HG03575 (cell line): ENCODE measurements around the gene PGM5.
A peak's percentile ranks its signal among the peaks of the same experiment; 100 is the strongest.

Experiments used
- ATAC-seq: cut with Tn5 transposase; IDR thresholded peaks from one replicate; pipeline ENCODE4 v1.9.1; 2021; ENCODE audit not compliant: unreplicated experiment, insufficient number of reproducible peaks, low FRiP score; ENCODE audit errors: extremely low read depth

PGM5 gene

DNA sequence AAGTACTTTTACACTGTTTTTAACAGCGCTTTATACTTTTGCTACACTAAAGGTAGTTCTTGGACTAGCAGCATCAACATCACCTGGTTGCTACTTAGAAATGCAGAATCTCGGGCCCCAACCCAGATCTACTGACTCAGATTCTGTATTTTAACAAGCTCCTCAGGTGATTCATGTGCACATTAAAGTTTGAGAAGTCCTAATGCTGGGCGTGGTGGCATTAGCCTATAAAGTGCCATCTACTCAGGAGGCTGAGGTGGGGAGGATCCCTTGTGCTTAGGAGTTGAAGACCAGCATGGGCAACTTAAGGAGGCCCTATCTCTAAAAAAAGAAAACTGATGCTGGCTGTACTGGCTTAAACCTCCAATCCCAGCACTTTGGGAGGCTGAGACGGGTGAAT lies 157.6 kb downstream of the PGM5 start:
- ATAC-seq: no peak

DNA sequence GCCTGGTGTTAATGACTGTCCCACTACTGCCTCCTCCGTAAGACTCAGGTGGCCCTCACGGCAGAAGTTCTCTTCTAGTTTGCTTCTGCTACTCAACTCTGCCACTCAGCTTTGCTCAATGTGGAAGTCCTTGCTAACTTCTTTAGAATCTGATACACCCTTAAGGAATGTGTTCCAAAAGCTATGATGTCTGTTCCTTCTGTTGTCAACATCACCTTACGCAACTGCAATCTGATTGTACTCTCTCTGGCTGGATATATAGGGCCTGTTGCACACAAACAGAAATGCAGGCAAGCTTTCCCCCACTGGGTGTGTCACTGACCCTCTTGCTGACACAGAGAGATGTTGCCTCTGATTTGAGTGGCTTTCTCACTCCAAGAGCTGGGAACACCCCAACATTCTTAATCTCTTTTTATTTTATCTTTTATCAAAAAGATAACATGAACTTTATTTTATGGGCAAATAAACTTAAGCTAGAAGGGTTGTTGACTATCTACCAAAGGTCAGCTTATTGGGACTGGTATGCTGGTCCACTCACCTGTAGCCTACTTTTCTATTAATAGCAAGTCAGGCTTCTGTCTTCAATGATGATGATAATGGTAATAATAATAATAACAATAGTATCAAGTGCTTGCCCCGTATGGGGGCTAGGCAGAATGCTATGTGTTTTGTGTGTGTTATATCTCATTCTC lies 159.1 kb downstream of the PGM5 start:
- ATAC-seq: no peak

DNA sequence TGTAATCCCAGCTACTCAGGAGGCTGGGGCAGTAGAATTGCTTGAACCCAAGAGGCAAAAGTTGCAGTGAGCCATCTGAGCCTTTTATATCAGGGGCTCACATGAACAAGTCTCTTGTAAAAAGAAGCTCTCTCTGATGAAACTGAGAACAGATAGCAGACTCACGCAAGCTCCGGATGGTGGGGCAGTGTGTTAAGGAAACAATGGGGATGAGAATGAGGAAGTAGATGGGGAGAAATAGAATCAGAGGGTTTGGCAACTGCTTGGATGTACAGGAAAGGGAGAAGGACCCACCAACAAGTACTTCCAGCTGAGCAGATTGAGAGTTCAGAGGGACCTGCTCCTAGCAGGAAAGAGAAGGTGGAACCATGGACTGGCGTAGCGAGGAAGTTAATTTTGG lies 165.7 kb downstream of the PGM5 start:
- ATAC-seq: no peak

DNA sequence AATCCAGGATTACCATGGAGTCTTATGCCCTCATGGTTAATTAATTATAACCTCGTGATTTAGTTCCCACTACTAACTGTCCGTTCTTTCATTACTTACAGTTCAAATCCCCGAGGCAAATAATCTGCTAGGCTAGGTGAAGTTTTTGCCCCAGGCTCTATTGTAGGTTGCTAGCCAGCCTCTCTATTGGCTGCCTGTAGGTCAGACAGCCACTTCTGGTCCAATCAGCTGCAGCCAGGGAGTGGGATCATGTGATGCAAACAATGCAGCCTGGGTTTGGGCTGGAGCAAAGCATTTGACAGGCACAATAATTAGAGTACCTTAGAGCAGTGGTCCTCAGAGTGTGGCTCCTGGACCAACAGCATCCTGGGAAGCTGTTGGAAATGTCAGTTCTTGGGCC lies 166.5 kb downstream of the PGM5 start:
- no peak for ATAC-seq

DNA sequence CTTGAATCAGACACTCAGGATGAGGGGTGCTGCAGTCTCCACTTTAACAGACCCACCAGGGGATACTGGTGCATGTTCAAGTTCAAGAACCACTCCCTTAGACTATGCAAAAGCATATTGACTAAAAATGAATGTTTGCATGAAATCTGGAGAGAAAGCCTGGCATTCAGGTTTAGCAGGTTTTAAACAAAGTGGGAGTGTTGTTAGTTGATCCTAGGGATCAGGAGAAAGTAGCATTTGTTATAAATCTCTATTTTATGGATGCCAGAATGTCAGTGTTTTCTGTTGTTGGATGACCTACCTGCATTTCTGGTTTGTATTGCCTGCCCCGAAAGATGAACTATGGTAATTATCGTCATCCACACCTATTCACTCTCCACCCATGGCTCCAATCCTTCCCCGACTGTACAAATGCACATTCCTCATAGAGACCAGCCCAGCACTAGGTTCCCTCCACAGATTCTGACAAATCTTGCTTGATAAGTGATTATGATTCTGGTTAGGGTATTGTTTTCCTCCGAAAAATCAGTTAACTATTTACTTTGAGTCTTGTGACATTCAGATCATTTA lies 167.0 kb downstream of the PGM5 start:
- no peak for ATAC-seq

DNA sequence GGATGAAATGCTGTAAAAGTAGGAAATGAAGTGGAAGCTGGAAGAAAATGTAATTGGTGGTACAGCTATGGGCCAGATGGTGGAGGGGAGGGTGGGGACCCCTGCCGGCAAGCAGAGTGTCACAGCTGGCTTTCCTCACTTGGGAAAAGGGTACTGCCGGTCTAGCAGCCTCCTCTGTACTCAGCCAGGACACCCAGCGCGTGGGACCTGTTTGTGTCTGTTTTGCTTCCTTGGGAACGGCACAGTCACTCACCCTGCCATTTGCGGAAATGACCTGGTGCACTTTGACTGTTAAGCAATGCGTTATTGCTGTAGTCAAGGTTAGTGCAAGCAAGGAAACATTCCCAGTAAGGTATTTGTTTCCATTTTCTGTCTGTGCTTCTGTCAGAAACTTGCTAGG lies 174.2 kb downstream of the PGM5 start:
- no peak for ATAC-seq

DNA sequence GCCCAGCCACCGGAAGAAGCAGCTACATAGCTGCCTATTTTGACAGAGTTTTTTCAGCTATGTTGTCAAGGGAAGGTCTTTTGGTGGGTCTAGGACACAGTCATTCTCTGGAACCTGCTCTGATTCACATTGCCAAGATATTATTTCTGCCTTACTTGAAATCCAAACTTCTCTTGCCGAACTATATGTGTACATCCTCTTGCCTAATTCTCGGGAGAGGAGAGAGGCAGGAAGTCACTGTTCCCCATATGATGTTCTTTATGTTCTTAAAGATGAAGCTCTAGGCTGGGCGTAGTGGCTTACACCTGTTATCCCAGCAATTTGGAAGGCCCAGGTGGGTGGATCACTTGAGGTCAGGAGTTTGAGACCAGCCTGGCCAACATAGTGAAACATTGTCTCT lies 175.7 kb downstream of the PGM5 start:
- no peak for ATAC-seq

DNA sequence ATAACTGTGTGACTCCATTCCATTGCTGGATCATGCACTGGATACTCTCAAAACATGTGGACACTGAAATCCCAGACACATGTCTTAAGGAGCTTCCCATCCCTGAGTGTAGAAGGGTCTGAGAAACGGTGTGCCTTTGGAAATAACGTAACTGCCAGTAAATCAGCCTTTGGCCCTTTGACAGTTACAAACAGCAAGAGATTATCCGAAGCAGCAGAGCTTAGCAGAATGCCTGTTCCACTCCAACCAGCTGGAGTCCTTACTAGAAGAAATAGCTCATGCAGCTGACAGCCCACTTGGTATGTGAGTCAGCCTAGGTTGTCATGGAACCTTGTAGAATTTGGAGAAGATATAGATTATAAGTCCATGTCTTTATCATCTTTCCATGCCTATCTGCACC lies 177.3 kb downstream of the PGM5 start:
- ATAC-seq: no peak

DNA sequence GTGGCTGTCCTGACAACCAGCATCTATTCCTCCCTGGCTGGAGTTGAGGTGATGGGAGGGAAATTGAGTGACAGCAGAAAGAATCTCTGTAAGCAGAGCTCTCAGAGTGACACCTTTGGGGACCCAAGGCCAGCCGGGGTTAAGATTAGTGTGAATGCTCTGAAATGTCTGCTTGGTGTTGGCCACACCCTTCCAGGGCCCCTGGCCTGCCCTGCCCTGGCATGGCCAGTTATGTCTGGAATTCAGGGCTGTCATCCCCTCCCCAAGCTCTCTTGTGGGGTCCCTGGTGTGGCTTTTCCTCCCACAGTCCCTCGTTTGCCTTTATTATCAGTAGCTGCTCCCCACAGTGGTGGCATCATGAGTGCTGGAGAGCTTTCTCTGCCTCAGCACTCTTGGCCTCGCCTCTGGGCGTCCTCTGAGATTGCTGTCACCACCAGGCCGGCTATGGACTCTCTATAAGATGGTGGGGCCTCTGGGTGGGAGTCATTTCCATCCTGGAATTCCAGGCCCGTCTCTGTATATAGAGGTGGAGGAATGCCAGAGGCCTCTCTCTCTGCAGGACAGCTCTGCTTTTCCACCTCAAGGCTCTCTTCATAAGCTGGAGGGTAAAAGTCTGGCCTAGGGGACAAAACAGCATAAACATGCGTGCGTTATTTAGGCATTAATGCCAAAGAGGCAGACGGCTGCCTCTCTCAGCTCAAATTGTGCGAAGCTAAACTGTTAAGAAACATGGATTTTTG lies 180.6 kb downstream of the PGM5 start:
- ATAC-seq: no peak

DNA sequence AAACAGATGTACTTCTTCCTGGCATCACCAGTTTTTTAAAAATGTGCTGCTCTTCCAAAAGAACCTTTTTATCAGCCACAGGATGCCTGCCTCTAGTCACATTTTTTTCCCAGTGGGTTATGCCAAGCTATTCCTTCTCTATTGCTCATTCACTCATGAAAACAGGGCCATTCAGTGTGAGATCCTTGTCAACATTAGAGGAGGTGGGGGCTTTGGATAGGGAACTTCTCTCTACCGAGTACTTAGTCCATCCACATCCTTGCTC lies 181.1 kb downstream of the PGM5 start:
- ATAC-seq: no peak

DNA sequence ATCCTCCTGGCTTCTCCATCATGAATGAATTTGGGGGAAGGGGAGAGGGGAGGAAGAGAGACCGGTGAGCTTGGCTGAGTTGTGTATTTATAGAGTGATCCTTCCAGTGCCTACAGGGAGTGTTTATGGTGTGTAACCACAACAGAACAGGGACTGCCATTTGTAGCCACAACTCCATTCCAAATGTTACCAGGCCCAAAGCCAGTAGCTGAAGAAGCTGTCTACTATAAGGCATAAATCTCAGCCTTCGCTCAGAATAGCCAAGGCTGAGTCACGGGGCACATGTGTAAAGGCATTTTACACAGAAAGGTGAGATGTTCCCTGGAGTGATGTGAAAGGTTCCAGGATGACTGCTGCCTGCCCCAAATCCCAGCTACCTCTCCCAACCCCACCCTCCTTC lies 181.8 kb downstream of the PGM5 start:
- ATAC-seq: no peak

DNA sequence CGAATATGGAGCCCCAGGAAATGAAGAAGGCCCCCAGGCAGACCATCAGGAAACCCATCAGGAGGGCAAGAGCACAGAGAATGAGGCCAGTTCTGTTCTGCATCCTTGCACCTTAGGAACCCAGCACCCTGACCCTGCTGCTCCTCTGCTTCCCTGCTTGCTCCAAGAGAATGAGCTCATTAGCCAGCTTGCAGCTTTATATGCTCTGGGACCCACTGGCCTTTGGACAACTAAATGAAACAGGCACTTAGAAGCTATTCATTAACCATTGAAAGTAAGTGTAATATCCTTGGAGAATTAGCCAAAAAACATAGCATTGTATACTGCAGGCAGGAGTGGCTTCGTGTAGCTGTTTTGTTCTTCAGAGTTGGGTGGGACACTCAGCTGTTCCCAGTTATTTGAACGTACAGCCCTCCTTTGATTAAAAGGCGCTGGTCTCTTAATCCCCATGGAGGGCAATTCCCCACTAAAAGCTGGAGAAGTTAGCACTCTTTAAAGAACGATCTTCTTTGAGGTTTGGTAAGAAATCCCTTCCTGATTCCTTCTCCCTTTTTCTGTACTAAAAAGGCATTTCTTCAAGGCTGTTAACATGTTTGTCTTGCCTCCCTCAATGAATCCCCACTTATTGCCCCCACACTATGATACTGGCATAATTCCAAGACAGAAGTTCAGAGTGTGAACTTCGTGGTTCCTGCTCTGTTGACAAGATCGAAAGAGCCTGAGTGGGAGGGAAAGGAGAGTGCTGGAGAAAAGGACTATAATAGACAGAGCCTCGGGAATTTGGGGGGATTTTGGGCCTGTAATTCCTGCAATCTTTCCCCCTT lies 184.5 kb downstream of the PGM5 start, which contains the start of gene TMEM252:
TSS of gene TMEM252 (minus strand) at position 172 of the 824 bp plus-strand sequence. CDS start at position 103, 69 bp downstream.
- no peak for ATAC-seq

DNA sequence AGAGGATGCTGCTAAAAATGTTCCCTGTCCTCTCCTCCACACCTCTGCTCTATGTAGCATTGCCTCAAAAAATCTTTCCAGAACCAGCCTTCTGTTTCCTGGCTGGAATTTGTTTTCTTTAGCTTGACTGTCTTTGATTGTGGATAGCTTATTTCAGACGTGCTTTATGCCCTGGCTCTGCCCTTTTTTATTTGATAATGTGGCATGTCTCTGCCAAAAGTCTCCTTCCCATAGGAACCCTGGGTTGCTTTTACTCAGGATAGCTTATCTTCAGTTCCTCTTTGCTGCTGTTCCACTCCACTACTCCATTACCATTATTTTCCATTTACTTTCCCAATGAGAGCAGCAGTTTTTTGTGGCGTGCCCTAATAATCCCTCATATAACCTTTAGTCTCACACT lies 185.2 kb downstream of the PGM5 start:
- no peak for ATAC-seq

DNA sequence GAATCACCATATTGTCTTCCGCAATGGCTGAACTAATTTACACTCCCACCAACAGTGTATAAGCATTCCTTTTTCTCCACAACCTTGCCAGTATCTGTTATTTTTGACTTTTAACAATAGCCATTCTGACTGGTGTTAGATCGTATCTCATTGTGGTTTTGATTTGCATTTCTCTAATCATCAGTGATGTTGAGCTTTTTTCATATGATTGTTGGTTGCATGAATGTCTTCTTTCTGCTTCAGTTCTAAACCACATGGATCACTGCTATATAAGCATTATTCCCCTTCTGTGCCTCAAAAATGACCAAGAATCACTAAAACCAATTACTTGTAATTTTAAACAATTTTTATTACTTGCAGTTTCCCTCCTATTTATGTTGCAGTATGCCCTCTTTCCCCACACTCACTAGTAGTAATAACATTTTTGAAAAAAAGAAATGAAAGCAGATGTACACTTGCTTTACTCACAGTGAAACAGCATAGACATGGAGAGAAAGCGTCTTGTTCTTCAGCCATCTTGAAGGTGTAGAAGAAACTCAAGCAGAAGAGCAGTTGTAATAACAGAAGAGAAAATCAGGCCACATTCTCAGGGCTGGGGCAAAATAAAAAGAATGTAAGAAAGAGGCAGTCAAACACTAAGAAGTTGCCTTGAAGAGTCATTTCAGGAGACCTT lies 188.8 kb downstream of the PGM5 start:
- ATAC-seq: peak; percentile 49

DNA sequence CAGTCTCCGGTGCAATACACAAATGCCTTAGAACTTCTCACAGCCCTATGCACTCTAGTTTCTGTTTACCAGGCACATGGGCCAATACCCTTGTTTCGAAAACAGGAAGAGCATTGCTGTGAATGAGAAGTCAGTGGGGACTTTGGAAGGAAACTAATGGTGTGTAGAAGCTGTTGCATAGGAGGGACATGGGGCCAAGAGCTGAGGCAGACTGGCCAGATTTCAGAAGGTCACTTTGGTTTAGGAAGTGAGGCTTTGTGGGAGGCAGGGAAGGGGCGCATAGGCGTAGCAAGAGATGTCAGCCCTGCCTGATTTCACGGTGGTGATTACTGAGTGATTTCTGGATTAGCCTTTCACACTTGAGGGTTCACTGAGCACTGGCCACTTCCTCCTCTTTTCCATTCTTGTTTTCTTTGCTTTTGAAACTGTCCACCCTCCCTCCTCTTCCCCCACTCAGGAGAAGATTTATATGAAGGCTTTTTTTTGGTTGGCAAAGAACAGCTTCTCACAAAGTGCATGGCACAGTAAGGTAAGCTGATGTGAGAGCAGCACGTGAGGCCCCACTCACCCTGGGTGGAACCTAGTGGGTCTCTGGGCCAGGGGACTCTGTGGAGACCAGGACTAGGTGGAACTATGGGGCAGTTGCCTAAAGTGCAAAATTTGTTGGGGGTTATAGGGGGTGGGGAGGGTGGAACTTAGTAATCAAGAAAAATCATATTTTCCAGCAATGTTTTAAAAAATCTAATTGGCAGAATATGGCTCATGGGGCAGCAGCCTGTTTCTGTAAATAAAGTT lies 190.4 kb downstream of the PGM5 start:
- ATAC-seq: peak; percentile 52

DNA sequence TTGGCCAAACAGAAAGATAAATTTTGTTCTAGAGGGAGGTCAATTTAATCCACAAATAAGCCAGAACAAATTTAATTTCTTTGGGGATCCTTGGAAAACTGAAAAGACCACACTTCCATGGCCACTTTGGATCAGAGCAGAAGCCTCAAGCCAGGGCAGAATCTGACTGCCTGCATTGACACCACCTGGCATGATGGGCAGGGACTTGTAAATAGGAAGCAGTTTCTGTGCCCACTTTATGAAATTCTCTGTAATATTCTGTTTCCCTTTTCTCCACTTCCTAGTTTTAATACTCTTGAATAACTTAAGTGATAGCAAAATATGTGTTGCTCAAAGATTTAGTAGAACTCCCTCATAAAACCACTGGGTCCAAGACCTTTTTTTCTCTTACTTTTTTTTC lies 191.0 kb downstream of the PGM5 start:
- no peak for ATAC-seq

DNA sequence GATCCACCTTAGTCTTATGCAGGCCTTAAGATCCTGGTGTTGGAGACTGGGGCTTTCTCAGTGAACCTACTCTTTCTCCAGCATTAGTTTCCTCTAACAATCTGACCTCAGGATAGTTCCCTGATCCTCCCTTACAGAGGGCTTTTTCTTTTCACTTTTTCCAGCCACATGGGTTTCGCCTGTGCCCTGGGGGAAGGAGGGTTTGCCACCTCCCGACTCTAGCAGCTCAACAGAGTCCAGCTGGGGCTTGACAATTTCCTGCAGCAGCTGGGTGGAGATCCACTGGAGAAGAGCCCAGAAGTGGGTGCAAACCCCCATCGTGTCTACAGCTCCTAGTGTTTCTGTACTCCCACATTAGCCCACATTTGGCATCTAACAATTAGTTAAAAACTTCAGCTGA lies 191.8 kb downstream of the PGM5 start:
- no peak for ATAC-seq

DNA sequence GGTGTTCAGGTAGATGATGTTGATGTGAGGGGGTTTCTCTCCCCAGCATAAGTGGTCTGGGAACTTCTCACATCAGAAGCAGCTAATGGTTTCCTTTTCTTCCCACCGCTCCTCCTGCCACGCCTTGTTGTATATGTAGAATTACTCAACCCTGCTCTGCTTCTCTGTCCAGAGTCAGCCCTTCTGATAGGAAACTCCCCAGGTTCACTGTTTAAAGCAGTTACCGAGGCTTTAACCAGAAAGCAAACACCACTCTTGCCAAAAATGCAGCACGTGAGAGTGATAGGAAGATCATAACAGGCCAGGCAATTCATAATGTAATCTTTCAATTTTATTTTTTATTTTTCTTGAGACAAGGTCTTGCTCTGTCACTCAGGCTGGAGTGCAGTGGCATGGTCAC lies 194.8 kb downstream of the PGM5 start:
- no peak for ATAC-seq
